ENCODE results near the gene RIPOR1. TPM values are rescaled to one million over a fixed set of nuclear protein-coding genes. Genes with fewer than 3 reads are reported as not detected.
A peak's percentile ranks its signal among the peaks of the same experiment; 100 is the strongest.
"Not testable (repeated sequence)": the region's sequence is repeated elsewhere in the genome, so short reads cannot be mapped to it uniquely, and the experiment has no call there.

Gene RIPOR1
- total RNA-seq, 1 donor from 2014 or later, result 97.6 TPM

- peaks cover 55% of the 10 kb centered on the region for H3K4me1 Mint-ChIP-seq (ENCODE audit: low read depth)
- no peak overlapping the region for H3K4me3 Mint-ChIP-seq (ENCODE audit: unreplicated experiment)
- H3K27me3 Mint-ChIP-seq (ENCODE audit: low read depth), result no peaks in the 10 kb centered on the region
- peak overlapping the region; percentile 28 for H3K27ac Mint-ChIP-seq (ENCODE audit: unreplicated experiment)
- no peak for DNase-seq (ENCODE audit: low spot score)
- peaks cover 3% of the 10 kb centered on the region for H3K36me3 Mint-ChIP-seq (ENCODE audit: low read depth)
- TF ChIP-seq CTCF (IDR thresholded peaks at IDR 0.05), result no peak
- no peaks in the 10 kb centered on the region for H3K9me3 Mint-ChIP-seq (ENCODE audit: low read depth)
These were observed 4.5 kb downstream of the RIPOR1 start for GRCh38 chr16:67533024-67533560.

GRCh38 chr16:67533987-67534386 is 5.4 kb downstream of the RIPOR1 start:
- H3K4me1 Mint-ChIP-seq (ENCODE audit: low read depth), result peaks cover 63% of the 10 kb centered on the region
- not testable (repeated sequence) for H3K4me3 Mint-ChIP-seq (ENCODE audit: unreplicated experiment)

GRCh38 chr16:67534431-67534830 is 5.8 kb downstream of the RIPOR1 start:
- no peak for DNase-seq (ENCODE audit: low spot score)
- H3K9me3 Mint-ChIP-seq (ENCODE audit: low read depth), result no peaks in the 10 kb centered on the region
- H3K4me1 Mint-ChIP-seq (ENCODE audit: low read depth), result peaks cover 68% of the 10 kb centered on the region
- TF ChIP-seq CTCF (IDR thresholded peaks at IDR 0.05), result no peak
- H3K4me3 Mint-ChIP-seq (ENCODE audit: unreplicated experiment), result no peak overlapping the region
- H3K36me3 Mint-ChIP-seq (ENCODE audit: low read depth), result peaks cover 3% of the 10 kb centered on the region
- no peak overlapping the region for H3K27ac Mint-ChIP-seq (ENCODE audit: unreplicated experiment)
- H3K27me3 Mint-ChIP-seq (ENCODE audit: low read depth), result no peaks in the 10 kb centered on the region

More at GRCh38 chr16:67533987-67534386, 5.4 kb downstream of the RIPOR1 start:
- H3K27me3 Mint-ChIP-seq (ENCODE audit: low read depth); H3K9me3 Mint-ChIP-seq (ENCODE audit: low read depth); DNase-seq (ENCODE audit: low spot score); H3K36me3 Mint-ChIP-seq (ENCODE audit: low read depth); H3K27ac Mint-ChIP-seq (ENCODE audit: unreplicated experiment): not testable (repeated sequence)

- Mint-ChIP-seq H3K27ac (ENCODE audit: unreplicated experiment) (no peak overlapping the region), H3K4me1 (ENCODE audit: low read depth) (peaks cover 64% of the 10 kb centered on the region), H3K27me3 (ENCODE audit: low read depth) (no peaks in the 10 kb centered on the region), H3K9me3 (ENCODE audit: low read depth) (no peaks in the 10 kb centered on the region), H3K36me3 (ENCODE audit: low read depth) (peaks cover 3% of the 10 kb centered on the region), H3K4me3 (ENCODE audit: unreplicated experiment) (no peak overlapping the region)
- no peak for TF ChIP-seq CTCF (IDR thresholded peaks at IDR 0.05)
- no peak for DNase-seq (ENCODE audit: low spot score)
These were observed 6.6 kb downstream of the RIPOR1 start for GRCh38 chr16:67535201-67535600.

GRCh38 chr16:67537270-67537635 is 8.6 kb downstream of the RIPOR1 start:
- no peak for DNase-seq (ENCODE audit: low spot score)
- Mint-ChIP-seq H3K27me3 (ENCODE audit: low read depth) (no peaks in the 10 kb centered on the region), H3K4me1 (ENCODE audit: low read depth) (peaks cover 61% of the 10 kb centered on the region), H3K9me3 (ENCODE audit: low read depth) (no peaks in the 10 kb centered on the region), H3K27ac (ENCODE audit: unreplicated experiment) (peak overlapping the region; percentile 86), H3K4me3 (ENCODE audit: unreplicated experiment) (peak overlapping the region; percentile 67), H3K36me3 (ENCODE audit: low read depth) (peaks cover 18% of the 10 kb centered on the region)
- no peak for TF ChIP-seq CTCF (IDR thresholded peaks at IDR 0.05)

Measured in chondrocyte (in vitro differentiated cells).